GM10847 (cell line): ENCODE data around the gene ARL6IP4.

Experiments
- POLR2A ChIP-seq: IDR thresholded peaks from 2 replicates; pipeline ENCODE4 v1.6.1; 2011; ENCODE audit not compliant: insufficient read length; ENCODE audit errors: extremely low read depth

Gene ARL6IP4

DNA sequence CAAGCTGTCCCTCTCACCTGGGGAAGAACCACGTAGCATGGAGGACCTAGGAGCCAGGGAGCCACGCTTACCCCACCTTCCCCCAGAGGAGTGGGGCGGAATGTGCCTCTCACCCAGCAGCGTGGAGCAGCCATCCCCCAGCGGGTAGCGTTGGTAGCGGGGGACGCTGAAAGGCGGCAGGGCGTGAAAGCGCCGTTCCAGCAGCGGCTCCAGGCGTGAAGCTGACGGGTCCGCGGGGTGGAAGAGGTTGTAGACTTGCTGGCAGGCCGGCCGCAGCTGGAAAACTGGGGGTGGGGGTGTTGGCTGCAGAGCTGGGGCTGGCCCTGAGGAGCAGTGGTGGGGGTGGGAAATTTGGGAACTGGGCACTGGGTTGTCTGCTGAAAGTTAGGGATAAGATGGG, 11.9 kb downstream of the ARL6IP4 start:
- no peak for TF ChIP-seq POLR2A

DNA sequence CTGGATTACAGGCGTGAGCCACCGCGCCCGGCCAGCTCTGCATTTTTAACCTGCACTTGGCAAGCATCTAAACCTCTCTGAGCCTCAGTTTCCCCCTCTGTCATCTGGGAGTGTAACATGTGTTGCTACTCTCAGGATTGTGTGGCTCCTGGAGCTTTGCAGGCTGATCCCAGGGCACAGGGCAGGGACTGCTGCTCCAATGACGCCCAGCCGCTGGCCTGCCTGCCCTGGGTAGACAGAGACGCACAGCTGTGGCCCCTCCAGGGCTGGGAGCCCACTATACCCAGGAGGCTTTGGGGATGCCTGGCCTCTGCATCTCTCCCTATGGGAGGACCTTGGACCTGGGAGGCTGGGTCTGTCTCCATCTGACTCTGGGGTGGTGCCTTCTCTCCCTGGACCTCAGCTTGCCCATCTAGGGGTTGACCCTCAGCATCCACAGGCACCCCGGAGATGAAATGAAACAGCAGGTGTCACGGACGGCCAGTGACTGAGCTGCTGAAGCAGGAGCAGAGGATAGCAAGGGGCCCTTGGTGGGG, 13.7 kb downstream of the ARL6IP4 start:
- TF ChIP-seq POLR2A = no peak

DNA sequence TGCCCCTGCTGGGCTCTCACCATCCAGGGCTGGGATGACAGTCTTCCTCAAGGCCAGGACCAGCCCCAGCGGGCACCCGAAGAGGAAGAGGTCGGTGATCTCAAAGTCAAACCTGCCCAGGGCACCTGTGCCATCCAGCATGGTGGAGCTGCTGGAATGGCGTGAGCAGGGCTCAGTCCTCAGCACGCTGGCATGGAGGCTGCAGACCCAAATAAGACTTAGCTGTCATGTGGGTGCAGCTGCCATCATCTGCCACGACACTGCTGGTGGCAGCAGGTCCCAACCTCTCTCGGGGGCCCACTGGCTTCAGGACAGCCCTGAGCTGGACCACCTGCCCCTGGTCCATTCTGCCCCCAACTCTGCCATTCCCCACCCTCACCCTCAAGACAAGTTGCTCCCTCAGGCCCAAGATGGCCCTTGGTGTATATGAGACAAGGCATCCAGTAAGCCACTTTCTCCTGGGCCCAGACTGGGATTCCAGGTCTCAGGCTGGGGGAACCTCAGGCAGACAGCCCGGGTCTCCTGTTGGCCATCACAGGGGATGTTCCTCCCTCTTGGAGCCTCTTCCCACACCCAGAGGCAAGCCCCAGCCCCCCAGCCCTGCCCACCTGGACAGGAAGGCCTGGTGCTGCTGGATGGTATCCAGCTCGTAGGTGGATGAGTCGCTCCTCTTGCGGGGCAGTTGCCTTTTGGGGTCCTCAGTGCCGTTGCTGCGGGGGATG, 14.5 kb downstream of the ARL6IP4 start:
- no peak for TF ChIP-seq POLR2A

DNA sequence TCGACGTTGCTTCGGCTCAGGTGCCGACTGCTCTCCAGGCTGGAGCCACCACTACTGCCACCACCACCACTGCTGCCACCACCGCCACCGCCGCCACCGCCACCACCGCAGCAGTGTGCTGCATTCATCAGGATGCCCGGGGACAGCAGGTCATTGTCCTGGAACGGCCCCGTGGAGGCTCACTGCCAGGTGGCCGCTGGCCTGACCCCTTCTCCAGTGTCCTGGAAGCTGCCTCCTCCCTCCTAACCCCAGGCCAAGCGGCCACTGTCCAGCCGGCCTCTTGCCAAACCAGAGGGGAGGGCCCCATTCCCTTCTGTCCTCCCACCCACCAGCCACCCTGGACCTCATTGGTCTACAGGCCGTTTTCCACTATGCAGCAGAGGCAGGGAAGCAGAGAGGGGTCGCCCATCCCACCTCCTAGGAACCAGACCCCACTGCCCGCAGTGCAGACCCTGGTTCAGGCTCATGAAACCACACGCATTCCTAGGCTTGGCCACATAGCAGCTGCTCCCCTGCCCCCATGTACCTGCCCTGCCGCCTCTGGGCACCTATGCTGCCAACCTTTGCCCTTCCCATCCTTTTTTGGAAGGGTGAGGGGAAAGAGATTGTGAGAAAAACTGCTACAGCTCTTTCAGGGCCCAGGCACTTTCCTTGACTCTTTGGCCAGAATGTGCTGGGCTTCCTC, 15.2 kb downstream of the ARL6IP4 start:
- TF ChIP-seq POLR2A = no peak

DNA sequence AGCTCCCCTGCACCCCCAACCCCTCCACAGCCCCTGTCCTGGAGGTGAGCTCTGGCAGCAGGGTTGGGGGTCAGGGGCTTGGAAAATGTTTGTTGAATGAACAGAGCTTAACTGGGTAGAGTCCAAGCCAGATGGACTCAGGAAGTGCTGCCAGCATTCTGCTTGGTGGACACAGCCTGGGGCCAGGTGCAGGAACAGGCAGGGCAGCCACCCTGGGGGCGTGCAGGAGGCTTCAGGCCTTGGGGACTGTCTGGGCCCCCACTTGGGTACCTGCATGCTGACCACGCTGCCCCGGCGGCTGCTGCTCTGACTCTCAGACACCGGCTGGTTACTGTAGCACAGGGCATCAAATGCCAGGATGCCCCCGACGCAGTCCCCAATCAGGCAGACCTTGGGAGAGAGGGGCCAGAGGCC, 15.7 kb downstream of the ARL6IP4 start:
- TF ChIP-seq POLR2A = no peak

DNA sequence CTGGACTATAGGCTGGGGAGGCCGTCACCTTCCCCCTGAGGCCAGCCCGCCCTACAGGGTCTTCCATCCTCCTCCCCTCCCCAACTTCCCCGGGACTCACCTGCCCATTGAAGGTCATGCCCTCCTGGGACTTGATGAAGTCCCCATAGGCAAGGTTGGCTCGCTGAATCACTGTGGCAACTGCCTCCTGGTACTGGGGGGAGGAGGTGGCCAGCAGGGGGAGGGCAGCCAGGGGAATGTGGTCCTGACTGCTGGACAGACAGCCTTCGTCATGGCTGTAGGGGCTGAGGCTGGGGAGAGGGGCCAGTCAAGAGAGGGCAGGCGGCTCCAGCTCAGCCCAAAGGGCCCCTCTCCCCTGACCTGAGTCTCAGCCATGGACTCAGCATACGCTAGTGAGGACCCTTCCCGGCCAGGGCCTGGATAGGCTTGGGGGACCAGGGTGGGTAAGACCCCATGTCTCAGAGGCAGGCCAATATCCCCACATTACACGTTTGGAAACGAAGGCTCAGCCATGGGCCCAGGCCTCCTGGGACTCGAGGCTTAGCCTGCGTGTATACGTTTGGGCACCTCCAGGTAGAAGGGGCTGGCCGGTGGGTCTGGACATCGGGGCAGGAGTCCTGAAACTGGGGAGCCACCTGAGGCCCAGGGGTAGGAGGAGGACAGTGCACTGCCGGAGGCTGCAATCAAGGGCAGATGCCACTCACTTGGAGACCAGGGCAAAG, 16.3 kb downstream of the ARL6IP4 start:
- no peak for TF ChIP-seq POLR2A

DNA sequence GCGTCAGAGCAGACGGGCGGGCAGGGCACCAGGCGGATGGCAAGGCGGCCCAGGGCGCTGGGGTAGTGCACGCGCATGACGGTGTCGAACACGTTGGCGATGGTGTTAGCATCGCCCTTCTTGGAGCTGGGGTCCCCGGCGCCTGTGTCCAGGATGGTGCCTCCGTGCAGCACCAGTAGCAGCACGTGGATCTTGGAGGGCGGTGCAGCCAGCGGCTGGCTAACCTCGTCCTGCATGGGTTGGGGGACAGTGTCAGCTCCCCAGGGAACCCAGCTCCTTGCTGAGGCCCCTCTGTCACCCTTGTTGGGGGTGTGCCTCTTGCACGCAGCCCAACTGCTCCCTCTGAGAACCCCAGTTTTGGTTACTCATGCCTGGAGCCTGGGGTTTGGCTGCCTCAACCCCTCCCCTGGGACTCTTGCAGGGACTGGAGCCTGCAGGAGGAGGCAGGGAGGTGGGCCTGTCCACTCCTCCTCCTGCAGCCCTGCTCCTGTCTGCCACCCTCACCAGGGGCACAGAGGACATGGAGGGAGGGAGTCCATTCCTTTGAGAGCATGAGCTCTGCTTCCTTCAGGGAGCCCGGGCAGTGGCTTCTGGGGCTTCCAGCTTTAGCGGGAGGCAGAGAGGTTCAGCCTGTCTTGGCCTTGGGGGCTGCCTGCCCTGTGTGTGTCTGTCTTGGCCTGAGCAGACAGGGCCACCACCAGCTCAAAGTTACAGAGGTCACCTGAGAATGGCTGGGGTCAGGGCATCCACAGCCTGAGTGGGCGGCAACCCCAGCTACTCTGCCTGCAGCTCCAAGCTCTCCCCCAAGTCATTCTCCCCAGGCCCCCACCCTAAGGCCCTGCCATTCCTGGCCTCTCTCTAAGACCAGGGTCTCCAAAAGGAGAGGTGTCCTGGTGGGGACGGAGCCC, 17.1 kb downstream of the ARL6IP4 start:
- TF ChIP-seq POLR2A = no peak

DNA sequence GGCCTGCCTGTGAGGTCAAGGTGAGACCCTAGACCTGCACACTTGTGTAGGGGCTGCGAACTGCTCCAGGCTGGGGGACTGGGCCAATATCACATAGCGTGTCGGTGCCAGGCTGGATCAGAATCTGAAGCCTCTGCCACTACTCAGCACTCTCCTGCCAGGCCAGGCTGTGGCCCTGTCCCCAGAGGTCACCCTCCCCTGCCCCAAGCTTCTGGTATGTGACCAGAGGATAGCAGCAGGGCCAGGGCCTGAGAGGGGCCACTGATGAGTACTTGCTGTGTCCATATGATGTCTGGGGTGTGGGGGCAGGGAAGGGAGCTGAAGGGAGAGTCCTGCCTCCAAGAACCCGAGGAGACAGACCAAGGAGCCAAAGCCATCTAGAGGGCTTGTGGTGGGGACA, 17.8 kb downstream of the ARL6IP4 start:
- no peak for TF ChIP-seq POLR2A

DNA sequence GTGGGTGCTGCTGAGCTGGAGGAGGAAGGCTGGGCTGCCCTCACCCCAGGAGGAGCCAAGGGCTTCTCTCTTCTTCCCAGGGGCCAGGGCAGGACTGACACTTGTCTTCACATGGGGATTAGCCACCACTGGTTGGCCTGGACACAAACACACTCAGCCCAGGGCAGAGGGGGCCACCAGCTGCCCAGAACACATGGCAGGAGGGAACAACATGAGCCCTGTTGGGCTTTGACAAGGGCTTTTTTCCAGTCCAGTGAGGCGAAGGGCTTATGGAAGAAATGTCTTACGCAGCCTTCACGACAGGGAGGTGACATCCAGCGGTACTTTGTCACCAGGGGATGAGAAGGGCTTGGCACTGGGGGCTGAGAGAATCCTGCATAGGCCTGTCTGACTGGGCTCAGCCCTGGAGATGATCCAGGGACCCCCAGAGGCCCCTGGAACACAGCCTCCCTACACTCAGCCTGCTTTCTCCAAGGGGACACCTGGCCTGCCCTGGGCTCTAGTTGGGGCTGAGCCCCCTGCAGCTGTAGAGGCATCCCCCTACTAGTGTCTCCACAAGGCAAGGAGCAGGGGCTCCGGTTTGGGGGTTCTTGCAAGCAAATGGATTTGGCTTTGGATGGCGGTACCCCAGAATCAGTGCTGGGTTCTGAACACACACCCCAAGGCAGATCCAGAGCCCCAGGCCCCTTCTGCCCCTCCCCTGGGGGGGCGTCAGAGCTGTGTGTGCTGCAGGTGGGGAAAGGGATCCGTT, 18.9 kb downstream of the ARL6IP4 start:
- no peak for TF ChIP-seq POLR2A

DNA sequence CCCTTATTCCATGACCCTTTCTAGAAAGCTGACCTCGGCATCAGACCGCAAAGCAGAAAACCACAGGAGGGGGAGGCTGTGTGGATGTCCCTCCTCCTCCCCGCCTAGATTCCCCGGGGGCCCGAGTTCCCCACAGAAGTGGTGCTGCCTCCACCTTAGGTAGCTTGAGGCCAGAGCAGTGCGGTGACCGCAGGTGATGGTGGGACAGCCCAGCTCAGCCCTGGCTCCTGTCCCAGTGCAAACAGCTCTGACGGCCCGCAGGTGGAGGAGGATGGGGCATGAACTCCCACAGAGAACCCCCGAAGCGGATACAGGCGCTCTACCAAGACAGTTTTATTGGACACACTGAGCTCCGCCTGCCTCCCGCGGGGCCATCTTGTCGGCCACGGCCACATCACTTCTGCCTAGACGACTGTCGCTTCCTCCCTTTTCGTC, 19.5 kb downstream of the ARL6IP4 start:
- no peak for TF ChIP-seq POLR2A

DNA sequence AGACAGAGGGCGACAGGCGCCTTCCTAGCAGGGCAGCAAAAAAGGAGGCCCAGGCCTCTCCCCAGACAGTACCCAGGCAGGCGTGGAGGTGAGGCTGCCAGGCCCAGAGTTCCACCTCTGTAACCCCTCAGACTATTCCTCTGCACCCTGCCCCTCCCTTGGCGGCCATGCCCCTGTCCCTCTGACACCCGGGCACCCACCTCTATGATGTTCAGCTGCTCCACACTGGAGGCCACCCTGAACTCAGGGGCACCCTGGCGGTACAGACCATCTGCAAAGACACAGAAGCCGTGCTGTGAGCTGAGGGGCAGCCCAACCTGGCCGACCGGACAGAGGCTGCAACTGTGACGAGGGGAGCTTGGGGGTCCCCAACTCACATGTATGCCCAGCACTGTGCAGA, 20.1 kb downstream of the ARL6IP4 start:
- TF ChIP-seq POLR2A = no peak

DNA sequence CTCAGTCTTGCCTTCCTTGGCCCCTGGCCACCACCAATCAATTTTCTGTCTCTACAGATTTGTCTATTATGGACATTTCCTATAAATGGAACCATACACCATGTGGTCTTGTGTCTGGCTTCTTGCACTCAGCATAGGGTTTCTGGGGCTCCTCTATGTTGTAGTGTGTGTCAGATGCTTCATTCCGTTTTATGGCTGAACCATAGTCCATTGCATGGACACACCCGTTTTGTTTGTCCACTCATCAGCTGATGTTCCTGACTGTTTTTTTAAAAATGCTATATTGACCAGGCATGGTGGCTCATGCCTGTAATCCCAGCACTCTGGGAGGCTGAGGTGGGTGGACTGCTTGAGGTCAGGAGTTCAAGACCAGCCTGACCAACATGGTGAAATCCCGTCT, 21.0 kb downstream of the ARL6IP4 start:
- TF ChIP-seq POLR2A = no peak

DNA sequence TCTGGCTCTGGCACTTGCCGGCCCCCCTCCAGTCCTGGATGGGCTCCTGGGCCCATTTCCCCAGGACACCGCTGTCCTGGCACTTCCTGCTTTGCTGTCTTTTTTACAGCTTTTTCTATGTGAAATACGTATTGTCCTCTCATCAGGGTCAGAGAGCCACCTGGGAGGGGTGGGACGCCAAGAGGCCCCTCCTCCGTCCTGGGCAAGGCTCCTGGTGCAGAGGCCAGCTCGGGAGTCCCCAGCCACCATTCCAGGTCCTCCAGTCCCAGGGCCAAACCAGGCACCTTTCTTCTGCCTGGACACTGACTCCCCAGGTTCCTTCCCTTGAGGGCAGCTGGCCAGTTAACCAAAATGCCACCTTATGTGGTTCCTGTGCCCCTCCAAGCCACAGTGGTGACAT, 22.8 kb downstream of the ARL6IP4 start:
- no peak for TF ChIP-seq POLR2A

DNA sequence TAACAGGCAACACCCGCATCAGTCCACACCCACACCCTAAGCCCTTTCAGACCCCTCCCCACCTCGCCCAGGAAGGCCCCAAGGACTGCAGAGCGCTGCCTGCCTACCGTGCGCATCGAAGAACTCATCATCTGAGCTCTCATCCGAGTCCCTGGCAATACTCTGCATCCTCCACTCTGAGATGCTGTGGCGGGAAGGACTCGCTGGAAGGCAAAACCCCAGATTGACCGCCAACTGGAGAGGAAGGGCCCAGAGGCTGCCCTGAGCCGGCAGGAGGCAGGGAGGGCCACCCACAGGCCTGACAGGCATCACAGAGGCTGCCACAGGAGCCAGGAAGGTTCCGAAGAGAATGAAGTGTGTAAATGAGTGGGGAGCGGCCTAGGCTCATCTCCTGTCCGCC, 23.8 kb downstream of the ARL6IP4 start:
- TF ChIP-seq POLR2A = no peak
